Lower leg skin (tissue), 3 donors: ENCODE data around the gene ALPL.

ENCODE experiments used
- CTCF ChIP-seq, 3 donors: fragments of 450-650 bp; IDR thresholded peaks; one replicate each; pipeline ENCODE4 v1.5.1; 2016; ENCODE audit warnings: antibody characterized with exemption in 3 of 3, mild to moderate bottlenecking in 3 of 3, moderate library complexity in 2 of 3
- POLR2A ChIP-seq, 2 donors: fragments of 450-650 bp; IDR thresholded peaks; one replicate each; pipeline ENCODE4 v1.6.1; 2016 to 2017; ENCODE audit warnings: antibody characterized with exemption in 2 of 2, mild to moderate bottlenecking in 1 of 2, moderate library complexity in 1 of 2

GRCh38 chr1:21568809-21569385 is 59.7 kb downstream of the ALPL start:
- TF ChIP-seq POLR2A (IDR thresholded peaks at IDR 0.05) (no peak), CTCF (IDR thresholded peaks at IDR 0.05) (no peak)
